Left lung (tissue), 10 donors: ENCODE measurements around the gene ARHGAP26. TPM values are rescaled to one million over a fixed set of nuclear protein-coding genes. Genes with fewer than 3 reads are reported as not detected.

Source experiments
- ATAC-seq: fragments of 200-7000 bp; cut with Tn5 transposase; one replicate; pipeline ENCODE4 v1.9.1; 2020; ENCODE audit warnings: moderate library complexity
- DNase-seq, 4 donors: peaks; one replicate each; pipeline ENCODE4 v3.0.0-alpha.2; 2013 to 2020
- H3K27ac ChIP-seq, 2 donors: fragments of 200-600 bp; sonication (generic) in 1 of 2; one replicate each; pipeline versions ENCODE4 v1.5.0 to v1.8.0; 2020 to 2021
- H3K27me3 ChIP-seq, 2 donors: fragments of 200-600 bp; sonication (generic) in 1 of 2; one replicate each; pipeline versions ENCODE4 v1.5.0 to v1.8.0; 2020 to 2021
- H3K36me3 ChIP-seq, 2 donors: fragments of 200-600 bp; sonication (generic) in 1 of 2; one replicate each; pipeline versions ENCODE4 v1.5.0 to v1.8.0; 2020 to 2021
- H3K4me1 ChIP-seq, 2 donors: fragments of 200-600 bp; one replicate each; pipeline ENCODE4 v1.8.0; 2021
- H3K4me3 ChIP-seq, 2 donors: fragments of 200-600 bp; sonication (generic) in 1 of 2; one replicate each; pipeline versions ENCODE4 v1.5.0 to v1.8.0; 2020 to 2021; ENCODE audit warnings: mild to moderate bottlenecking in 1 of 2
- H3K9me3 ChIP-seq, 2 donors: fragments of 200-600 bp; sonication (generic) in 1 of 2; one replicate each; pipeline versions ENCODE4 v1.5.0 to v1.8.0; 2020 to 2021
- intact Hi-C, 2 donors: fragments of 100-400 bp; cut with DNase I; formaldehyde crosslinking; loops; one replicate each; pipeline versions ENCODE4 v1.11.2 to v1.14.2; 2022
- polyA plus RNA-seq, 6 donors: library from polyadenylated mRNA; unstranded; fragments of 120-200 nt; gene quantifications; one replicate each; pipeline ENCODE4 v1.2.1, GENCODE V29; 2013; ENCODE audit not compliant: insufficient read length in 6 of 6
- total RNA-seq, 2 donors: library from RNA; stranded (reverse); fragmentation: NEBNext Ultra II Directional; extraction: Animal tissue kit (Norgen Biotek cat#: 25700); gene quantifications; one replicate each; pipeline ENCODE4 v1.2.1, GENCODE V29; 2021
- TF ChIP-seq, protein P1 (sequence below), 2 donors: fragments of 200-600 bp; sonication (generic) in 1 of 2; IDR thresholded peaks; one replicate each; pipeline versions ENCODE4 v1.5.0 to v1.8.0; 2021; ENCODE audit warnings: antibody characterized with exemption in 2 of 2
- donor health status: DM: no; HTN: yes; CAD: no.
- donor health status: DM: no; HTN: no; CAD: no.

ARHGAP26 gene
- total and polyA plus RNA-seq, 8 donors, result 13.9 to 61.9 (median 14.9) TPM

- Histone ChIP-seq H3K4me3 (no peak overlapping the region), H3K4me1 (no peaks in the 10 kb centered on the region), H3K9me3 (peaks cover 0 to 3% of the 10 kb centered on the region in 2 donors), H3K27ac (no peak overlapping the region), H3K36me3 (peaks cover 0 to 4% of the 10 kb centered on the region in 2 donors), H3K27me3 (no peaks in the 10 kb centered on the region)
- DNase-seq (no peak), ATAC-seq (no peak)
- TF ChIP-seq, protein P1, sequence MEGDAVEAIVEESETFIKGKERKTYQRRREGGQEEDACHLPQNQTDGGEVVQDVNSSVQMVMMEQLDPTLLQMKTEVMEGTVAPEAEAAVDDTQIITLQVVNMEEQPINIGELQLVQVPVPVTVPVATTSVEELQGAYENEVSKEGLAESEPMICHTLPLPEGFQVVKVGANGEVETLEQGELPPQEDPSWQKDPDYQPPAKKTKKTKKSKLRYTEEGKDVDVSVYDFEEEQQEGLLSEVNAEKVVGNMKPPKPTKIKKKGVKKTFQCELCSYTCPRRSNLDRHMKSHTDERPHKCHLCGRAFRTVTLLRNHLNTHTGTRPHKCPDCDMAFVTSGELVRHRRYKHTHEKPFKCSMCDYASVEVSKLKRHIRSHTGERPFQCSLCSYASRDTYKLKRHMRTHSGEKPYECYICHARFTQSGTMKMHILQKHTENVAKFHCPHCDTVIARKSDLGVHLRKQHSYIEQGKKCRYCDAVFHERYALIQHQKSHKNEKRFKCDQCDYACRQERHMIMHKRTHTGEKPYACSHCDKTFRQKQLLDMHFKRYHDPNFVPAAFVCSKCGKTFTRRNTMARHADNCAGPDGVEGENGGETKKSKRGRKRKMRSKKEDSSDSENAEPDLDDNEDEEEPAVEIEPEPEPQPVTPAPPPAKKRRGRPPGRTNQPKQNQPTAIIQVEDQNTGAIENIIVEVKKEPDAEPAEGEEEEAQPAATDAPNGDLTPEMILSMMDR (IDR thresholded peaks at IDR 0.05), result no peak
- intact Hi-C loops, result no loop called here
Observed at GRCh38 chr5:143076377-143076776, 306.2 kb downstream of the ARHGAP26 start.

DNA sequence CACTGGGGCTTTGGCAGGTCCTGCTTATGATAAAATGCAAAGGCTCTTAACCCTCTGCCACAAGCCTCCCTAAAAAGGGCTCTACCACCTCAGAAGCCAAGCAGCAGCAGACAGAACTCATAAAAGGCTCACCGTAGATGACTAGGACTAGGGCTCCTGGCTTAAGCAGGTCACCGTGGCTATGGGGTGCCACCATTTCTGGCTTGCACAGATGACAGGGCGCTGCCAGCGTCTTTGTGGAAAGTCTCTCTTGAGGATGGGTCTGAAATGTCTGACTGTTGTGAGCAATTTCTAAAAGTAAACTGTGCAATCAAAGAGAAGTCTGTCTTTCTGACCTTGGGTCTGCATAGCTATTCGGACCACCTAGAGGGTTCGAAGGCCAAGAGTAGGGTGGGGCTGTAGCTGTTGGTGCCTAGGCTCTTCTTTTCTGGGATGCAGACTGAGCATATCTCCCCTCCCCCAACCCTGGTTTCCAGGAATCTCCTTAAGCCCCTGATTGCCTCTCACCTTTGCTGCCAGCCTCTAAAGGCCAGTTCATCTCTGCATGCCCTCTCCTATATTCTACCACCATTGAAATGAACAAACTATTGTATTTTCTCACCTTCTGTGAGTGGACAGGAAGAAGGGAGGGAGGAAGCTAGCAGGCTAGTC lies 307.4 kb downstream of the ARHGAP26 start:
- intact Hi-C loops, result no loop called here
- Histone ChIP-seq H3K9me3 (no peaks in the 10 kb centered on the region), H3K27me3 (no peaks in the 10 kb centered on the region), H3K4me3 (no peak overlapping the region), H3K36me3 (no peaks in the 10 kb centered on the region), H3K4me1 (no peaks in the 10 kb centered on the region), H3K27ac (no peak overlapping the region)
- DNase-seq (no peak), ATAC-seq (no peak)
- TF ChIP-seq, protein P1 (IDR thresholded peaks at IDR 0.05), result no peak

DNA sequence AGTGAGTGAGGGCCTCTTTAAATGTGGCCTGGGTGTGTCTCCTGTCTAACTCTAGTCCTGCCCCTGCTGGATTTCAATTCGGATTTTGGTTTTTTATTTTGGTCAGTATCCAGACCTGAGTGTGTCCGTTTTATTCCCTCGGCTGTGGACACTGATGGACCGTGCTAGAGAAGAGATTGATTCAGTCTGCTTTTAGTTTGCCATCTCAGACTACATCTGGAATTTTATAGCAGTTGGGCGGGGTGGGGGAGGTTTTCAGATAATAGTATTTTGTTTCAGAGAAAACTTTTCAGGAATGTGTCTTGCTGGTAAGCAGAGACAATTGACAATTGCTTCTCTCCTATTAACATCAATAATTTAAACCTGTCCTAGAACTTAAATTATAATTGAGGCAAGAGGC lies 308.1 kb downstream of the ARHGAP26 start:
- H3K27ac ChIP-seq, result no peak overlapping the region
- intact Hi-C loops, result no loop called here
- ATAC-seq (no peak), DNase-seq (no peak)
- H3K36me3 ChIP-seq, result no peaks in the 10 kb centered on the region
- H3K4me1 ChIP-seq, result no peaks in the 10 kb centered on the region
- no peak overlapping the region for H3K4me3 ChIP-seq
- H3K9me3 ChIP-seq, result no peaks in the 10 kb centered on the region
- TF ChIP-seq, protein P1 (IDR thresholded peaks at IDR 0.05), result no peak
- no peaks in the 10 kb centered on the region for H3K27me3 ChIP-seq

DNA sequence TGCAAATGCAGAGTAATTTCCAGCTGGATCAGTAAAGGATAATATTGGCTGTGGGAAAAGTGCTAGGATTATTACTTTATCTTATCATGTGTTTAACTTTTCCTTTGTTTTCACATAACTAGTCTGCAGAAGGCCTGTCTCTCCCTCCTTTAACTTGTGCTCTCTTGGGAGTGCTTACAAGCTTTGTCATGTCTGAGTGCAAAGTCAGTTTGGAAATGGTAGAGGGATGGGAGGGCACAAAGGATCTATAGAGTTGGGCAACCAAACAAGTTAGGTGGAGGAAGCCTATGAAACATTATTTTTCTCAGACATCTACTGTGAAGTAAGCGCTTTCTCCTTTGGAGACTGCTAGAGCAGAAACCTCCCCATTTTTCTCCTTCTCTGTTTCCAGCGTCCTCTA lies 308.8 kb downstream of the ARHGAP26 start:
- DNase-seq (no peak), ATAC-seq (no peak)
- Histone ChIP-seq H3K27me3 (no peaks in the 10 kb centered on the region), H3K36me3 (no peaks in the 10 kb centered on the region), H3K9me3 (no peaks in the 10 kb centered on the region), H3K27ac (no peak overlapping the region), H3K4me3 (no peak overlapping the region), H3K4me1 (no peaks in the 10 kb centered on the region)
- intact Hi-C loops, result no loop called here
- TF ChIP-seq, protein P1 (IDR thresholded peaks at IDR 0.05), result no peak

GRCh38 chr5:143080407-143080806 lies 310.2 kb downstream of the ARHGAP26 start:
- Histone ChIP-seq H3K4me1 (no peaks in the 10 kb centered on the region), H3K27ac (no peak overlapping the region)
- no peak for ATAC-seq

More at GRCh38 chr5:143080407-143080806, 310.2 kb downstream of the ARHGAP26 start:
- TF ChIP-seq, protein P1 (IDR thresholded peaks at IDR 0.05), result no peak
- H3K27me3 ChIP-seq, result no peaks in the 10 kb centered on the region
- H3K36me3 ChIP-seq, result peaks cover 0 to 8% of the 10 kb centered on the region in 2 donors
- intact Hi-C loops, result no loop called here
- no peak for DNase-seq
- H3K4me3 ChIP-seq, result no peak overlapping the region
- no peaks in the 10 kb centered on the region for H3K9me3 ChIP-seq
